ENCODE results near the gene SLC35D2.
"Not testable (repeated sequence)": the region's sequence is repeated elsewhere in the genome, so short reads cannot be mapped to it uniquely, and the experiment has no call there.

SLC35D2 gene

GRCh38 chr9:96399325-96399633 is 15.8 kb upstream of the SLC35D2 start:
- no peak for DNase-seq

- DNase-seq: no peak
These were observed 15.2 kb upstream of the SLC35D2 start for GRCh38 chr9:96398582-96399324.

GRCh38 chr9:96395964-96396363 is 12.5 kb upstream of the SLC35D2 start:
- DNase-seq: no peak

GRCh38 chr9:96394832-96395496 is 11.5 kb upstream of the SLC35D2 start:
- no peak for DNase-seq

GRCh38 chr9:96392263-96392662 is 8.8 kb upstream of the SLC35D2 start:
- no peak for DNase-seq

GRCh38 chr9:96391021-96391765 is 7.7 kb upstream of the SLC35D2 start:
- DNase-seq: no peak

- DNase-seq: no peak
These were observed 4.6 kb upstream of the SLC35D2 start for GRCh38 chr9:96388144-96388543.

GRCh38 chr9:96386157-96386556 is 2.6 kb upstream of the SLC35D2 start:
- DNase-seq: no peak

GRCh38 chr9:96382839-96383164 is 709 bp downstream of the SLC35D2 start:
- no peak for DNase-seq

- no peak for DNase-seq
These were observed 1.3 kb downstream of the SLC35D2 start for GRCh38 chr9:96382175-96382574.

GRCh38 chr9:96381696-96382095 is 1.8 kb downstream of the SLC35D2 start:
- DNase-seq: no peak

- DNase-seq: no peak
These were observed 2.4 kb downstream of the SLC35D2 start for GRCh38 chr9:96381125-96381524.

GRCh38 chr9:96379461-96379860 is 4.0 kb downstream of the SLC35D2 start:
- no peak for DNase-seq

GRCh38 chr9:96378187-96378586 is 5.3 kb downstream of the SLC35D2 start:
- DNase-seq: no peak

GRCh38 chr9:96376891-96377874 is 6.3 kb downstream of the SLC35D2 start:
- no peak for DNase-seq

GRCh38 chr9:96375507-96375906 is 8.0 kb downstream of the SLC35D2 start:
- not testable (repeated sequence) for DNase-seq

- DNase-seq: no peak
These were observed 15.6 kb downstream of the SLC35D2 start for GRCh38 chr9:96367943-96368342.

- DNase-seq: no peak
These were observed 20.1 kb downstream of the SLC35D2 start for GRCh38 chr9:96363175-96363967.

GRCh38 chr9:96362119-96362518 is 21.4 kb downstream of the SLC35D2 start:
- DNase-seq: not testable (repeated sequence)

- DNase-seq: no peak
These were observed 21.8 kb downstream of the SLC35D2 start for GRCh38 chr9:96361668-96362067.

- DNase-seq: no peak
These were observed 22.5 kb downstream of the SLC35D2 start for GRCh38 chr9:96360976-96361375.

GRCh38 chr9:96360523-96360922 is 23.0 kb downstream of the SLC35D2 start:
- not testable (repeated sequence) for DNase-seq
